GM12878 (cell line): ENCODE results near the gene FXYD1. TPM values are rescaled to one million over a fixed set of nuclear protein-coding genes. Genes with fewer than 3 reads are reported as not detected.
A peak's percentile ranks its signal among the peaks of the same experiment; 100 is the strongest.

ENCODE experiments used
- CHD4 ChIP-seq: fragments of 200-600 bp; sonication (generic); IDR thresholded peaks from 2 replicates; pipeline ENCODE4 v1.6.1; 2016; ENCODE audit warnings: mild to moderate bottlenecking
- CTCF ChIP-seq, 3 experiments: IDR thresholded peaks in 2 of 3; conservative IDR thresholded peaks in 1 of 3; 2 replicates each; pipeline ENCODE4 v1.5.1; 2011; ENCODE audit warnings: low read depth in 3 of 3, low read length in 3 of 3, mild to moderate bottlenecking in 3 of 3, control low read depth in 2 of 3, moderate library complexity in 2 of 3, inconsistent platforms in 1 of 3, mixed read lengths in 1 of 3; ENCODE audit not compliant: control insufficient read depth in 2 of 3, insufficient read depth in 1 of 3; ENCODE audit errors: extremely low read depth in 1 of 3
- EED ChIP-seq: sonication (generic); IDR thresholded peaks from 2 replicates; pipeline ENCODE4 v1.6.1; 2016; ENCODE audit warnings: antibody characterized with exemption, low read depth
- ESRRA ChIP-seq: IDR thresholded peaks from 2 replicates; pipeline ENCODE4 v1.6.1; 2012; ENCODE audit warnings: mild to moderate bottlenecking, low read length, improper control_type of control experiment
- ETV6 ChIP-seq, 2 experiments: fragments of 450-650 bp in 1 of 2; IDR thresholded peaks in 1 of 2; conservative IDR thresholded peaks in 1 of 2; 2 replicates each; pipeline ENCODE4 v1.6.1; 2014; ENCODE audit warnings: antibody characterized with exemption in 1 of 2, borderline replicate concordance in 1 of 2, low read depth in 1 of 2, mild to moderate bottlenecking in 1 of 2, moderate library complexity in 1 of 2
- GABPA ChIP-seq: IDR thresholded peaks from 2 replicates; pipeline ENCODE4 v1.6.1; 2014; ENCODE audit warnings: antibody characterized with exemption, low read depth, mild to moderate bottlenecking, inconsistent platforms
- HDAC2 ChIP-seq: fragments of 200-600 bp; sonication (generic); IDR thresholded peaks from 2 replicates; pipeline ENCODE4 v1.6.1; 2017
- IRF3 ChIP-seq: fragments of 450-650 bp; IDR thresholded peaks from 2 replicates; pipeline ENCODE4 v1.6.1; 2014; ENCODE audit warnings: mild to moderate bottlenecking
- IRF4 ChIP-seq: IDR thresholded peaks from 2 replicates; pipeline ENCODE4 v1.6.1; 2011; ENCODE audit warnings: low read depth, low read length
- MLLT1 ChIP-seq: fragments of 450-650 bp; IDR thresholded peaks from 2 replicates; pipeline ENCODE4 v1.6.1; 2016; ENCODE audit warnings: mild to moderate bottlenecking
- NFXL1 ChIP-seq: fragments of 450-650 bp; IDR thresholded peaks from 2 replicates; pipeline ENCODE4 v1.6.1; 2017; ENCODE audit warnings: antibody characterized with exemption, mild to moderate bottlenecking, borderline replicate concordance
- NRF1 ChIP-seq: conservative IDR thresholded peaks from 2 replicates; pipeline ENCODE4 v1.6.1; 2011; ENCODE audit warnings: mild to moderate bottlenecking, low read depth, low read length, improper control_type of control experiment
- PAX5 ChIP-seq: IDR thresholded peaks from 2 replicates; pipeline ENCODE4 v1.6.1; 2011; ENCODE audit warnings: low read depth, low read length, borderline replicate concordance
- POLR2AphosphoS5 ChIP-seq: IDR thresholded peaks from 2 replicates; pipeline ENCODE4 v1.6.1; 2011; ENCODE audit warnings: mild to moderate bottlenecking, low read length, inconsistent platforms
- PRDM15 ChIP-seq: fragments of 450-650 bp; formaldehyde crosslinking; IDR thresholded peaks from 2 replicates; pipeline ENCODE4 v1.4.0; 2020; ENCODE audit warnings: mild to moderate bottlenecking, moderate library complexity
- REST ChIP-seq: IDR thresholded peaks from 2 replicates; pipeline ENCODE4 v1.6.1; 2012; ENCODE audit warnings: mild to moderate bottlenecking, low read depth, low read length
- SIN3A ChIP-seq: IDR thresholded peaks from 2 replicates; pipeline ENCODE4 v1.6.1; 2012; ENCODE audit warnings: low read depth, low read length, improper control_type of control experiment
- ZNF217 ChIP-seq: fragments of 450-650 bp; IDR thresholded peaks from 2 replicates; pipeline ENCODE4 v1.6.1; 2017; ENCODE audit warnings: antibody characterized with exemption, mild to moderate bottlenecking
- polyA plus RNA-seq, 11 experiments: library from polyadenylated mRNA; depleted of rRNA in 4 of 11; unstranded in 6 of 11; stranded (reverse) in 5 of 11; fragments of >200 nt; fragmentation: Nextera tagmentation in 4 of 11; fragmentation: Illumina TruSeq in 1 of 11; extraction: Ambion mirVana in 4 of 11; extraction: Trizol in 1 of 11; gene quantifications; 1 replicate in 1 of 11; 2 replicates in 10 of 11; pipeline versions ENCODE4 v1.2.1 to v1.2.3, GENCODE V29; 2011 to 2016; ENCODE audit warnings: inconsistent platforms in 2 of 11, missing spikeins in 2 of 11, low read depth in 1 of 11
- total RNA-seq, 4 experiments: library from RNA; depleted of rRNA in 3 of 4; stranded (reverse); fragments of >200 nt in 3 of 4; fragmentation: Illumina TruSeq in 1 of 4; extraction: Trizol in 1 of 4; gene quantifications; 2 replicates each; pipeline versions ENCODE4 v1.2.1 to v1.2.3, GENCODE V29; 2013 to 2021

FXYD1 gene
- total and polyA plus RNA-seq, 10 of the 15 experiments (the other 5 are each of a cell fraction or from before 2014, with no cell fraction given), result 0.34 to 1.2 (median 0.49) TPM; not detected in 4

- TF ChIP-seq POLR2AphosphoS5, result no peak
- no peak for TF ChIP-seq IRF4
- no peak for TF ChIP-seq PAX5
- no peak for TF ChIP-seq NRF1
- no peak for TF ChIP-seq REST
- TF ChIP-seq EED, result no peak
- no peak for TF ChIP-seq ESRRA
- no peak for TF ChIP-seq PRDM15 (CRISPR knock-in tag)
- no peak for TF ChIP-seq HDAC2
- peak; percentile 72 for TF ChIP-seq MLLT1
- TF ChIP-seq GABPA, result no peak
- TF ChIP-seq CTCF (IDR thresholded peaks at IDR 0.05 in 2 of 3, conservative IDR thresholded peaks at IDR 0.05 in 1 of 3; ENCODE audit: control insufficient read depth in 2 of 3, extremely low read depth in 1 of 3, insufficient read depth in 1 of 3, low read depth in 3 of 3, low read length in 3 of 3), result no peak
- no peak for TF ChIP-seq ZNF217
- no peak for TF ChIP-seq NFXL1
- TF ChIP-seq CHD4, result no peak
- no peak for TF ChIP-seq ETV6 (conservative IDR thresholded peaks at IDR 0.05 in 1 of 2, IDR thresholded peaks at IDR 0.05 in 1 of 2; ENCODE audit: borderline replicate concordance in 1 of 2, low read depth in 1 of 2)
- TF ChIP-seq SIN3A, result no peak
- TF ChIP-seq IRF3, result no peak
These were observed 22.2 kb downstream of the FXYD1 start (continued) for GRCh38 chr19:35160629-35161433.
